SH-SY5Y (cell line): Measurements from ENCODE around the gene FBH1.

Source experiments
- GATA2 ChIP-seq: IDR thresholded peaks from 2 replicates; pipeline ENCODE4 v1.6.1; 2011; ENCODE audit warnings: mild to moderate bottlenecking, low read depth, low read length
- GATA3 ChIP-seq: IDR thresholded peaks from 2 replicates; pipeline ENCODE4 v1.6.1; 2011; ENCODE audit warnings: low read depth, mild to moderate bottlenecking, low read length, moderate library complexity

DNA sequence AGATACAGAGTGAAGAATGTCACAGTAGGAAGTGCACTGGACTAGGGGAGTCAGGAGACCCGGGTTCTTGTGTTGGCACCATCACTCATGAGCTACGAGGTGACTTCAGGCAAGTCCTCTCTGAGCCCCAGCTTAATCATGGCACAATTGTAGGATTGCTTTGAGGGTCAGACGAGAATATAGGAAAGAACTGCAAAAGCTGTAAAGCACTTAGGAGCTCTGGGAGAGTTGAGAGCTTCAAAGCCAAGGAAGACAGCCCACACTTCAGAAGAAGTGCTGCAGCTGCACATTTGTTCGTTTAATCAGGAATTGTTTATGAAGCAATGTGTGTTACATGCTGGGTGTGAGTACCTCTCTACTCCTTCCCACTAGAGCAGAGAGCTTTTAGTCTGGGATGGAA, 4.4 kb downstream of the FBH1 start:
- TF ChIP-seq GATA2 (no peak), GATA3 (no peak)
